DMS153 (cell line): Measurements from ENCODE around the gene RASA2.
"Not testable (repeated sequence)": the region's sequence is repeated elsewhere in the genome, so short reads cannot be mapped to it uniquely, and the experiment has no call there.

Experiments
- DNase-seq: peaks from one replicate; lab custom pipeline; 2025; lab: John Stamatoyannopoulos, UW

RASA2 gene

DNA sequence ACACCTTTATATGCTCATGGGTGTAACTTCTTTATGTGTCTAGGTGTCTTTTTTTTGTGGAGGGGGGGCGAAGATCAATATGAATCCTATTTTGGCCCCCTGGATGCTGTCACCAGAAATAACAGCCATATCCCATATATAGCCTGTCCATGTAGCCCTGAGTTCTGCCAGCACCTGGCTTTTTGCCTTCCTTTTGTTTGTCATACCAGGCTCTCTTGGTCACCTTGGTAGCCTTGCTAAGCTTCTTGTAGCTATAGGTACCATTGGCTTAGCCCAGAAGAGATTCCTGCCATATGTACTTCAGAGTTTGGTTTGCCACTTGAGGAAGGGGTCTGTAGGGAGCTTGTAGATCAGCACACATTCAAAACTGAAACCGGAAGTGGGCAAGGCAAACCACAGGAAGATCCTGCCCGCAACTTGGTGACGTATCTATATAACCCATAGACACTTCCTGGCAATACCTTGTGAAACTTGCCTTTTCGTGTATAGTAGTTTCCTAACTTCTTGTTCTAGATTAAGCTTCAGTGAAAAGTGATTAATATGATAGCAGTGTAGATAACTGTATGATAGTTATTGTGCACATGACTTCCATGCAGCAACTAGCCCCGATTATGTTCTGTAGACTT lies 11.9 kb downstream of the RASA2 start:
- DNase-seq: no peak

GRCh38 chr3:141499284-141499683 lies 12.5 kb downstream of the RASA2 start:
- no peak for DNase-seq

- DNase-seq: no peak
Observed at GRCh38 chr3:141499965-141500364, 13.1 kb downstream of the RASA2 start.

DNA sequence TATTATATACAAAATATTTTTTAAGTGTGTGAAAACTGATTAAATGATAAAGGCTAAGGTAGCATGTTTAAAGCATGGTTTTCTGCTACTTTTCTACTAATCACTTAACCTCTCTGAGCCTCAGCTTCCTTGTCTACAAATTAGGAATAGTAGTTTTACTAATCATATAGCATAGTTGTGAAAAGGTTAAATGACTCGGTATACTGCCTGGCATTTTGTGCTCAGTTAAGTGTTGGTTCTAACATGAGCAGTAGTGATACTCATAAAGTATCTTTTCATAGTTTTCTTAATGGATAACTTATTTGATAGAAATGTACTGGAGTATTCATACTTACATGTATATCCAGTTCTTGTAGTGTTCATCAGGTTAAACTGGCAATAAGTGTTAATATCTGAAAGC lies 13.6 kb downstream of the RASA2 start:
- DNase-seq: no peak

DNA sequence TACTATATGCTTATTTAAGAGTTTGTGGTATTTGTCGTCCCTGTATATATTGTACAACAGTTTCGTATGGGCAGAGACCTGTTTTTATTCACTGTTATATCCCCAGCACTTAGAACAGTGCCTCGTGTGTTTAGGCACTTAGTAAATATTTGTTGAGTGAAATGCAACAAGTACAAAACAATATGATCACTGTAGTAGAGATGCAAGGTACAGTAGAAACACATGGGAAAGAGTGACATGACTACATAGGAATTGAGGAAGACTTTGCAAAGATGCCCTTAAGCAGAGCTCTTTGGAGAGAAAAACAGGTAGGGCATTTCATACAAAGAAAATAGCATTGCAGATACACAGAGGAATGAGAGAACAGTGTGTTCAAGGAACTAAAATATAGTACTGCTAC lies 18.3 kb downstream of the RASA2 start:
- no peak for DNase-seq

- DNase-seq: no peak
Observed at GRCh38 chr3:141506071-141506470, 19.2 kb downstream of the RASA2 start.

- DNase-seq: no peak
Observed at GRCh38 chr3:141507392-141508066, 20.7 kb downstream of the RASA2 start.

GRCh38 chr3:141508067-141508436 lies 21.2 kb downstream of the RASA2 start:
- no peak for DNase-seq

DNA sequence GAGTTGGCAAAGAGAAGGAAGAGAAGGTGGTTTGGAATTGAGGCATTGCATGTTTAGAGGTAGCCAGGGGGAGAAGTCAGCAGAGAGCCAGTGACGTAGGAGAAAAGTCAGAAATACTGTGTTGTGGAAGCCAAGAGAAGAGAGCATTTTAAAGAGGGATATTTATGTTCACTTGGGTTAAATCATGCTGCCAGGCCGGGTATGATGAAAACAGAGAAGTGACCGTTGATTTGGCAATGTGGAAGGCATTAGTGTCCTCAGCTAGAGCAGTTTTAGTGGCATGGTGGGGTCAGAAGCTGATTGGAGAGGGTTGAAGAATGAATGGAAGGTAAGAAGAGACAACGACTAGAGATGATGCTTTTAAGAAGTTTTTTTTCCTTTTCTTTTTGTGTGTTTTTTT lies 24.5 kb downstream of the RASA2 start:
- DNase-seq: no peak

DNA sequence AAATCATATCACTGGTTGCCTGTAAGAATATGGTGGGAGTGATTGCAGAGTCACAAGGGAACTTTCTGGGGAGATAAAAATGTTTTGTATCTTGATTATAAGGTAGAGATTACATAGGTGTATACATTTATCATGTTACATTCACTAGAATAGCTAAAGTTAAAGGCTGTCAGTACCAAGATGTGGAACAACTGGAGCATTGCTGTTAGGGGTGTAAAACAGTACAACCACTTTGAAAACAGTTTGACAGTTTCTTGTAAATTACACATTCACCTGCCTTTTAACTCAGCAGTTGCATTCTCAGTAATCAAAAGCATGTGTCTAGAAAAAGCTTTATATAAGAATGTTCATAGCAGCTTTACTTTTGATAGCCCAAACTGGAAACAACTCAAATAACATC lies 27.6 kb downstream of the RASA2 start:
- no peak for DNase-seq

- no peak for DNase-seq
Observed at GRCh38 chr3:141519587-141519986, 32.8 kb downstream of the RASA2 start.

DNA sequence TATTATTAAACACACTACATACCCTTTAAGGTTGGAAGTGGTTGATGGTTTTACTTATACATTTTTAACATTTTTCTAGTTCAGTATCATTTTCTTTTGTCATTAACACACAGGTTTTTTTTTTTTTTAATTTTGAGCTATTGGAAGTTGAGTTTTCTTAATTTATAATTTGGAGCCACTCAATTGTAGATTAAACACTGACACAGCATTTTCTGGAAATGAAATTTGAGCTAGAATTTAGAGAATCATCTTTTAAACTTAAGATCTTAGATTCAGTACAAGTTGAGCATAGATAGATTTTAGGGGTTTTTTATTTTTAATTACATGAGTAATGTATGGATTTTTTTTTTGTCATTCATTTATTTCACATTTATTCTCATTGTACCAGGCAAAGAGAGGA lies 35.0 kb downstream of the RASA2 start:
- DNase-seq: no peak

GRCh38 chr3:141523615-141524375 lies 37.0 kb downstream of the RASA2 start:
- no peak for DNase-seq

DNA sequence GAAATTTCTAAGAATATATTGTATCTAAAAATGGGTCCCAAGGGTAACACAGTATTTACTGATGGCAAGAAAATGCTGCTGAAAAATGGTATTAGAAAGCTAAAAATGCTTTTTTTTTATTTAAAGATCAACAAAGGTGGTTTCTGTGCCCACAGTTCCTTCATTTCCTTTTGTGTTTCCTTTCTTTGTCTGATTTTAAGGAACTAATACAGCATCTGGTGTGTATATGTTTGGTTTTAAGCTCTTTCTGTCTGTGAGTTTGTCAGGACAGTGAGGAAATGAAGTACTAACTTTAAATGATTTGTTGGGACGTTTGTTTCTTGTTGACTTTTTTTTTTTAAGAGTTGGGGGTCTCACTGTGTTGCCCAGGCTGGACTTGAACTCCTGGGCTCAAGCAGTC lies 38.2 kb downstream of the RASA2 start:
- DNase-seq: no peak

- DNase-seq: no peak
Observed at GRCh38 chr3:141525814-141526213, 39.0 kb downstream of the RASA2 start.

GRCh38 chr3:141526709-141527108 lies 39.9 kb downstream of the RASA2 start:
- DNase-seq: no peak

DNA sequence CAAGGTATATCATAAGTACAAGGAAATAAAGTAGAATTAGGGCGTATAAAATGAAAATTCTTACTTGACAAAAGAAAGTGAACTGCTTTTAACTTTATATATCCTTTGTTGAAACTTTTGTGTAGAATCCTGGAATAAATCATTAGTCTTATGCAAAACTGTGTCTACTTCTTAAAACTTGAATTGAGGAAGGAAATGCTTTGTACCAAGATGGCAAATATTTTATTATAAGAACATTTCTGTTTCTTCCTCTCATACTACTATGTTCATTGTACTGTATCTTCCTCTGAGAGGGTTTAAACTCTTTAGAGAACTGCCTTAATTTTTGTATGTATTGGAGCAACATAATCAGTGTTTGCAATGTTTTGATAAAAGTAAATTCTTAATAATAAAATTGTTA lies 42.0 kb downstream of the RASA2 start:
- DNase-seq: no peak

DNA sequence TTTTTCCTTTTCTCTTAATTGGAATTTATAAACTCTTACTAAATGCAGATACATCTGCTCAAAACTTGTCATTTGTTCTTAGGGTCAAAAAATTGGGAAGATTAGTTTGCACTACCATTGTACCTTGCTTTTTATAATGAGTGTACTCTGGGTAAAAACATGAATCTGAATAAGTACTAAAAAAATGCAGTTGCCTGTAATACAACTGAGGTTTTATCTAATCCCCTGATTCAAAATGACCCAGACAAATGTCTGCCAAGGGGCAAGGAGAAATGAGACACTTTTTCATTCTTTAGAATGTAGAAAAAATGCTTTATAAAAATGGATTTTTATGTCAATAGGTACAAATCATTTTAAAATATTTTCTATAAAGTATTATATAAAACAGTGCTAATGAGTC lies 42.4 kb downstream of the RASA2 start:
- DNase-seq: no peak

GRCh38 chr3:141529717-141530414 lies 43.0 kb downstream of the RASA2 start:
- no peak for DNase-seq

GRCh38 chr3:141530415-141530768 lies 43.6 kb downstream of the RASA2 start:
- no peak for DNase-seq

DNA sequence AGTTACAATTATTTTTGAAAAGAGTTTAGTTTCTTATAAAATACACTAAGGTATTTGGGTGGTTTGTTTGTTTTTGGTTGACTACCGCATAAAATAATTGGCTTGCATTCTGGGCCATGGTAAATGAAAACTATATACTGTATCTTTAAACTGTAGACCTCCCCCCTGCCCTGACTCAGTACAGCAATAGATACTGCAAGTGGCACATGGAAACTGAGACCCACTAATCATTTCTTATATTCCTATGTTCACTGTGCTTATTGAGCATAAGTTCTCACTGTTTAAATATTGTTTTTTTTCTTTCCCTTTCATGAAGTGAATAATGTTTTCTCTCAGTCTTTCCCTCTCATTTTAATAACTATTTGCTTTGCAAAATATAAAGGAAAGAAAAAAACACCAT lies 45.8 kb downstream of the RASA2 start:
- no peak for DNase-seq

DNA sequence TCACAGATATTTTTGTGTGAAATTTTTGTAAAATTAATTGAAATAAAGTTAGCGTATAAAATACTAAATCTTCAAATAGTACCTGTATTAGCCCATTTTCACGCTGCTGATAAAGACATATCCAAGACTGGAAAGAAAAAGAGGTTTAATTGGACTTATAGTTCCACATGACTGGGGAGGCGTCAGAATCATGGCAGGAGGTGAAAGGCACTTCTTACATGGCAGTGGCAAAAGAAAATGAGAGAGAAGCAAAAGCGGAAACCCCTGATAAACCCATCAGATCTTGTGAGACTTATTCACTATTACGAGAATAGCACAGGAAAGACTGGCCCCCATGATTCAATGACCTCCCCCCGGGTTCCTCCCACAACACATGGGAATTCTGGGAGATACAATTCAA lies 49.2 kb downstream of the RASA2 start:
- DNase-seq: not testable (repeated sequence)

DNA sequence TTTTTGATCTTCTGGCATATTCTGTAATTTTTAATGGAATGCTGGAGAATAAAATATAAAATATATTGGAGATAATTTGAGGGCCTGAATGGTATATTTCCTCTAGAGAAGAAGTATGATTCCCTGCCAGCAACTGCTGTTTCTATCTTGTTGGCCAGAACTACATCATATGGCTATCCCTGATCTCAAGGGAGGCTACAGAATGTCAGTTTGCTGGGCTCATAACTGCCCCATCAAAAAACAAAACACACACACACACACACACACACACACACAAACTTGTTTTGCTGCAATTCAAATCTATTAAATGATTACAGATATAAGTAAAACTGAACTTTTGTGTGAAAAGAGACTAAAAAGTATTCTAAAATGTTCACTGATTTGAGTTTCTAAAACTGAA lies 51.0 kb downstream of the RASA2 start:
- DNase-seq: no peak
